Measurements from ENCODE around the gene SOX12.
"Not testable (repeated sequence)": the region's sequence is repeated elsewhere in the genome, so short reads cannot be mapped to it uniquely, and the experiment has no call there.

- TF ChIP-seq CTCF, EZH2 (IDR thresholded peaks at IDR 0.05): not testable (repeated sequence)
These were observed 30.8 kb downstream of the SOX12 start for GRCh38 chr20:356154-356553.

All from neural progenitor cell (in vitro differentiated cells).